Ishikawa (cell line): Measurements from ENCODE around the gene PTPN14.

Experiments used
- CEBPB ChIP-seq: IDR thresholded peaks from 2 replicates; pipeline ENCODE4 v1.6.1; 2012
- CREB1 ChIP-seq: IDR thresholded peaks from 2 replicates; pipeline ENCODE4 v1.6.1; 2012; ENCODE audit warnings: low read depth
- EGR1 ChIP-seq: IDR thresholded peaks from 2 replicates; pipeline ENCODE4 v1.6.1; 2012
- EP300 ChIP-seq: IDR thresholded peaks from 2 replicates; pipeline ENCODE4 v1.6.1; 2012; ENCODE audit warnings: borderline replicate concordance
- FOXM1 ChIP-seq: IDR thresholded peaks from 2 replicates; pipeline ENCODE4 v1.6.1; 2012; ENCODE audit warnings: low read depth, borderline replicate concordance
- NFIC ChIP-seq: IDR thresholded peaks from 2 replicates; pipeline ENCODE4 v1.6.1; 2012
- RAD21 ChIP-seq: IDR thresholded peaks from 2 replicates; pipeline ENCODE4 v1.6.1; 2012; ENCODE audit warnings: low read depth
- REST ChIP-seq: IDR thresholded peaks from 2 replicates; pipeline ENCODE4 v1.6.1; 2012; ENCODE audit warnings: low read depth, mild to moderate bottlenecking
- TAF1 ChIP-seq: IDR thresholded peaks from 2 replicates; pipeline ENCODE4 v1.6.1; 2012; ENCODE audit warnings: low read depth, mild to moderate bottlenecking
- TCF12 ChIP-seq: IDR thresholded peaks from 2 replicates; pipeline ENCODE4 v1.6.1; 2012; ENCODE audit warnings: low read depth
- TEAD4 ChIP-seq: IDR thresholded peaks from 2 replicates; pipeline ENCODE4 v1.6.1; 2012
- YY1 ChIP-seq: IDR thresholded peaks from 2 replicates; pipeline ENCODE4 v1.6.1; 2012; ENCODE audit warnings: low read depth
- ZBTB7A ChIP-seq: IDR thresholded peaks from 2 replicates; pipeline ENCODE4 v1.6.1; 2012; ENCODE audit warnings: low read depth
- TF ChIP-seq, protein P1 (sequence below): IDR thresholded peaks from 2 replicates; pipeline ENCODE4 v1.6.1; 2012
- TF ChIP-seq, protein P2 (sequence below): IDR thresholded peaks from 2 replicates; pipeline ENCODE4 v1.6.1; 2012

Gene PTPN14

GRCh38 chr1:214475746-214476145 lies 75.7 kb downstream of the PTPN14 start:
- TF ChIP-seq TCF12 (no peak), EGR1 (no peak), CEBPB (no peak), TEAD4 (no peak), CREB1 (no peak), YY1 (no peak), EP300 (no peak), FOXM1 (no peak), REST (no peak), NFIC (no peak)
- TF ChIP-seq, protein P1, sequence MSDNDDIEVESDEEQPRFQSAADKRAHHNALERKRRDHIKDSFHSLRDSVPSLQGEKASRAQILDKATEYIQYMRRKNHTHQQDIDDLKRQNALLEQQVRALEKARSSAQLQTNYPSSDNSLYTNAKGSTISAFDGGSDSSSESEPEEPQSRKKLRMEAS: no peak
- TF ChIP-seq, protein P2, sequence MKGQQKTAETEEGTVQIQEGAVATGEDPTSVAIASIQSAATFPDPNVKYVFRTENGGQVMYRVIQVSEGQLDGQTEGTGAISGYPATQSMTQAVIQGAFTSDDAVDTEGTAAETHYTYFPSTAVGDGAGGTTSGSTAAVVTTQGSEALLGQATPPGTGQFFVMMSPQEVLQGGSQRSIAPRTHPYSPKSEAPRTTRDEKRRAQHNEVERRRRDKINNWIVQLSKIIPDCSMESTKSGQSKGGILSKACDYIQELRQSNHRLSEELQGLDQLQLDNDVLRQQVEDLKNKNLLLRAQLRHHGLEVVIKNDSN: no peak

GRCh38 chr1:214475331-214475730 lies 76.1 kb downstream of the PTPN14 start:
- TF ChIP-seq TAF1 (no peak), RAD21 (no peak), FOXM1 (no peak), CEBPB (no peak), YY1 (no peak), CREB1 (no peak), TEAD4 (no peak), TCF12 (no peak), EGR1 (no peak), EP300 (no peak), REST (no peak), ZBTB7A (no peak), NFIC (no peak)
- TF ChIP-seq, protein P1: no peak
- TF ChIP-seq, protein P2: no peak

GRCh38 chr1:214474467-214474866 lies 76.9 kb downstream of the PTPN14 start:
- TF ChIP-seq YY1: no peak
- no peak for TF ChIP-seq FOXM1
- no peak for TF ChIP-seq CEBPB
- no peak for TF ChIP-seq CREB1
- no peak for TF ChIP-seq TAF1
- no peak for TF ChIP-seq EGR1
- no peak for TF ChIP-seq REST
- no peak for TF ChIP-seq ZBTB7A
- TF ChIP-seq, protein P1: no peak
- TF ChIP-seq, protein P2: no peak
- TF ChIP-seq NFIC: no peak

DNA sequence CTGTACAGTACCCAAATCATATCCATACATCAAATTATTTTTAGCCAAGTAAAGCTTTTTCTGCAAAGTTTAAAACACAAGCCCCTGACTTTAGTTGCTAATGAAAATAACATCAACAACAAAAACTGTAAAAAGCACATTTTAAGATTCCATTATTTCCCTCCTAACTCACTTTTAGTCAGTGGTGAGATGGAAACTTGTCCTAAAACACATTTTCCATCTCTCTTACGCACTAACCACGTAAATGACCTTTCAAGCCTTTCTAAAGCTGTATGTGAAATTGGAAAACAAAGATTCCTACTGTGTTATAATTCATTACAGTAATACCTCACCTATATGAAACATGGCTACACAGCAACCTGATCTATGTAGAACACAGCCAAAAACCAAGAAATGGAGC lies 77.5 kb downstream of the PTPN14 start:
- TF ChIP-seq RAD21 (no peak), TEAD4 (no peak), TCF12 (no peak), EP300 (no peak), ZBTB7A (no peak), NFIC (no peak), TAF1 (no peak)
- TF ChIP-seq, protein P1: no peak
- TF ChIP-seq, protein P2: no peak
